ENCODE measurements around the gene ZDHHC17. TPM values are rescaled to one million over a fixed set of nuclear protein-coding genes. Genes with fewer than 3 reads are reported as not detected.
"Not testable (repeated sequence)": the region's sequence is repeated elsewhere in the genome, so short reads cannot be mapped to it uniquely, and the experiment has no call there.

ZDHHC17 gene, protein sequence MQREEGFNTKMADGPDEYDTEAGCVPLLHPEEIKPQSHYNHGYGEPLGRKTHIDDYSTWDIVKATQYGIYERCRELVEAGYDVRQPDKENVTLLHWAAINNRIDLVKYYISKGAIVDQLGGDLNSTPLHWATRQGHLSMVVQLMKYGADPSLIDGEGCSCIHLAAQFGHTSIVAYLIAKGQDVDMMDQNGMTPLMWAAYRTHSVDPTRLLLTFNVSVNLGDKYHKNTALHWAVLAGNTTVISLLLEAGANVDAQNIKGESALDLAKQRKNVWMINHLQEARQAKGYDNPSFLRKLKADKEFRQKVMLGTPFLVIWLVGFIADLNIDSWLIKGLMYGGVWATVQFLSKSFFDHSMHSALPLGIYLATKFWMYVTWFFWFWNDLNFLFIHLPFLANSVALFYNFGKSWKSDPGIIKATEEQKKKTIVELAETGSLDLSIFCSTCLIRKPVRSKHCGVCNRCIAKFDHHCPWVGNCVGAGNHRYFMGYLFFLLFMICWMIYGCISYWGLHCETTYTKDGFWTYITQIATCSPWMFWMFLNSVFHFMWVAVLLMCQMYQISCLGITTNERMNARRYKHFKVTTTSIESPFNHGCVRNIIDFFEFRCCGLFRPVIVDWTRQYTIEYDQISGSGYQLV
- polyA plus RNA-seq (2013, experiment 1 of 2; ENCODE audit: insufficient read length): 15.5 TPM
- polyA plus RNA-seq (2013, experiment 2 of 2; ENCODE audit: insufficient read length): 17.7 TPM

DNA sequence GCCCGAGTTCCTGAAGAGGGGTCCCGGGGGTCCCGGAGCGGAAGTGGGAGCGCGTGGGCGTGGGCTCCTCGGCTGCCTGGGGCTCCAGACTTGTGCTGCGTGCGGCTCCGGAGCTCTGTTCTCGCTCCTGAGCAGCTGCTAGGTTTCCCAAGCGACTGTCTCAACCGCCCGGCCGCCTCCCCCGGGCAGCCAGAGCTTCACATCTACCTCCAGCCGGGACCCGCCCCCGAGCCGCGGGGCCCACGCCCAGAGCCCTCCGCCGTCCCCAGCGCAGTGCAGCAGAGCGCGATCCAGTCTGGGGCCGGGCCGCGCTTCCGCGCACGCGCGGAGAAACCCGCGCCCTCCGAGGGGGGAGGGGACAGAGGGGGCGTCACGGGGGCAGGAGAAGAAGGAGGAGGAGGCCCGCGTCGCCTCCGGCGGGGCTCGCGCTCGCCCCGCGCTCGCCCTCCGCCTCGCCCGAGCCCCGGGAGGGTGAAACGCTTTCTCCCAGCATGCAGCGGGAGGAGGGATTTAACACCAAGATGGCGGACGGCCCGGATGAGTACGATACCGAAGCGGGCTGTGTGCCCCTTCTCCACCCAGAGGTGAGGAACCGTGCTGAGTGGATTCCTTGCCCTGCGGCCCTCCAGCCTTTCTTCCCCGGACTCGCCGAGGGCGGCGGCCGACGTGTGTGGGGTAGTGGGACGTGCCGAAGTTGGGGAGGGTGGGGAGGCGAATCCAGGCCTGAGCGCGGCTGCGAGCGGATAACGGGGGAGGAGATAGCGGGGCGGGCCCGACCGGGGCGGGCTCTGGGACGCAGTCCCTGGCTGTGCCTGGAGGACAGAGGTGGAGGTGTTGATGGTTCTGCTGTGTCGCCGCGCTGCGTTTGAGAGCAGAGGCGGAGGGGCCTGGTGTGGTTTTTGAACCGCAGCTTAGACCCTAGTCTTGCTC, at the start of gene ZDHHC17:
Gene ZDHHC17, plus strand, starts transcription at position 370 of the 930 bp plus-strand sequence. Its CDS starts 122 bp downstream, at position 492.
- peak; percentile 95 for DNase-seq

DNA sequence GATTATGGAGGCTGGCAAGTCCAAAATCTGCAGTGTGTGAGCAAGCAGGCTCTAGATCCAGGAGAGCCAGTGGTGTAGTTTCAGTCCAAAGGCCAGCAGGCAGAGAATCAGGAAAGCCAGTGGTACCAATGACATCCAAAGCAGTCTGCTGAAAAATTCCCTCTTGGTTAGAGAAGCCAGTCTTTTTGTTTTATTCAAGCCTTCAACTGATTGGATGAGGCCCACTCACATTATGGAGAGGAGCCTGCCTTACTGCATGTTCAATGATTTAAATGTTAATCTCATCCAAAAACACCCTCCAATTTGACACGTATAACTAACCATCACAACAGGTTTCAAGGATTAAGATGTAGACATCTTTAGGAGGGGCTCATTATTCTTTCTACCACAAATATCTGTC, 49.5 kb upstream of the ZDHHC17 start:
- no peak for DNase-seq

DNA sequence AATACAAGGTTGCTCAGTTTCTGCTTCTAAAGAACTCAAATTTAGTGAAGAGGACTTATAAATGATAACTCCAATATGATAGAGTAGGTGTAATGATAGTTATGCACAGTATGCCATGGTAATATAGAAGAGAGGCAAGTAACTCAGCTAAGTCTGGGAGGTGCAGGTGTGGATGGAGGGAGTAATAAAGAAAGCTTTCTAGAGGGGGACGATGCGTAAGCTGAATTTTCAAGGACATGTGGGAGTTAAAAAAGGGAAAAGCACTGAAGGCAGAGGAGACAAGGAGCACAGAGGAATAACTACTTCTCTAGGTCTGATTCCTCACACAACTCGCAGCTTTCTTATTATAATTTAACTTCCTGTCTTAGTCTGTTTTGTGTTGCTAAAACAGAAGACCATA, 49.1 kb upstream of the ZDHHC17 start:
- no peak for DNase-seq

DNA sequence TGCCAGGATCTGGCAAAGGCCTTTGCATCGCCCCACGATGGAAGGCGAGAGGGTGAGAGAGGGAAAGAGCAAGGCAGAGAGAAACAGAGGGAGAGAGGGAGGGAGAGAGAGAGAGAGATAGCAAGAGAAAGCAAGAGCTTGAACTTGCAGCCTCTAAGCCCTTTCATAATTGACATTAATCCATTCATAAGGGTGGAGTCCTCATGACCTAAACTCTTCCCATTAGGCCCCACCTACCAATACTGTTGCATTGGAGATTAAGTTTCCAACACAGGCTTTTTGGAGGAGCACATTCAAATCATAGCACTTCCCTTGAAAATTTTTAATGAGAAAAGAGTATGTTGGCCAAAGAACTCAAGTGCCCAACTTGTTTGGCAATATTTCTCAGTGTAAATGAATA, 48.6 kb upstream of the ZDHHC17 start:
- no peak for DNase-seq

DNA sequence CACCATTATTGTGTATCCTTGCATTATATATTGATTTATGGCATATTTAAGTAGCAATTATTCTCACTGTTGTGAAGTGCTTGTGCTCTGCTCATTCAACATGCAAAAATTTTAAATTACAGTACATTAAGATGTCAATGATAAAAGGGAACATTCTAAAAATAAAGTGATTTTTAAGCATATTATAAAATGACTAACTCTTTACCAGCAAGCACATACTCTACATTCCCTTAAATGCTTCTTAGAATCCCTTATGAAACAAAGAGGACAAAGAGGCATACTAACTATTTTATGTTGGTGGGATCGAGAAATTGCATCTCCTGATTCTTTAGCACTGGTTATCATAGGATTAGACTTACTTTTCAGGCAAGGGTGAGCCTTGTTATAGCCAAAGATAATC, 46.6 kb upstream of the ZDHHC17 start:
- peak; percentile 33 for DNase-seq

DNA sequence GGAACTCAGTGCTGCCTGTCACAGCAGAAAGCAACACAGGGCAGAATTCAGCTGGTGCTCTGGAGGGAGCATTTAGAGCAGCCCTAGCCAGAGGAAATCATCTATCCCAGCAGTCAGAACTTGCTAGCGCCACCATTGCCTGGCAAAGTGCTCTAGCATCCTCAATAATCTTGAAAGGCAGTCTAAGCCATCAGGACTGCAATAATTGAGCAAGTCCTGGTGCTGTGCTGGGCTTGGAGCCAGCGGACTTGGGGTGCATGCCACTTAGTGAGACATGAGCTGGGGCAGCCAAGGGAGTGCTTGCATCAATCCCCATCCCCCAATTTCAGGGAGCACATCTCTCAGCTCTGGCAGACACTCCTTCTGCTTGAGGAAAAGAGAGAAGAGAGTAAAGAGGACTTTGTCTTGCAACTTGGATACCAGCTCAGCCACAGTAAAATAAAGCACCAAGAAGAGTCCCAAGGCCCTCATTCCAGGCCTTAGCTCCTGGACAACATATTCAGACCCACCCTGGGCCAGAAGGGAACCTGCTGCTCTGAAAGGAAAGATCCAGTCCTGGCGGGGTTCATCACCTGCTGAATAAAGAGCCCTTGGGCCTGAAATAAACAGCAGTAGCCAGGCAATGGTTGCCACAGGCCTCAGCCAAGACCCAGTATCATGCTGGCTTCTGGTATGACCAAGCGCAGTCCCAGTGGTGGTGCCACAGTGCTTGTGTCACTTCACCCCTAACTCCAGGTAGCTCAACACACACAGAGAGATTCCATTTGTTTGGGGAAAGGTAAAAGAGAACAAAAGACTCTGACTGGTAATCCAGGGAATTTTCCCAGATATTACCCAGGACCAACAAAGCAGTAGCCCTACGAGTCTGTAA, 44.5 kb upstream of the ZDHHC17 start:
- DNase-seq: no peak

DNA sequence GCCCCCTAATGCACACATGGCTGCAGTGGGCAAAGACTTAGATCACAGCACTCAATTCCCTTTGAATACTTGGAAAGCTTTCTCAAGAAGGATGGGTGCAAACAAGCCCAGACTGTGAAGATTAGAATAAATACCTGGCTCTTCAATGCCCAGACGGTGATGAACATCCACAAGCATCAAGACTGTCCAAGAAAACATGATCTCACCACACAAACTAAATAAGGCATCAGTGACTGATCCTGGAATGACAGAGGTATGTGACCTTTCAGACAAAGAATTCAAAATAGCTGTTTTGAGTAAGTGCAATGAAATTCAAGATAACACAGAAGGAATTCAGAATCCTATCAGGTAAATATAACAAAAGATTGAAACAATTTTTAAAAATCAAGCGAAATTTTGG, 43.8 kb upstream of the ZDHHC17 start:
- DNase-seq: peak; percentile 89

DNA sequence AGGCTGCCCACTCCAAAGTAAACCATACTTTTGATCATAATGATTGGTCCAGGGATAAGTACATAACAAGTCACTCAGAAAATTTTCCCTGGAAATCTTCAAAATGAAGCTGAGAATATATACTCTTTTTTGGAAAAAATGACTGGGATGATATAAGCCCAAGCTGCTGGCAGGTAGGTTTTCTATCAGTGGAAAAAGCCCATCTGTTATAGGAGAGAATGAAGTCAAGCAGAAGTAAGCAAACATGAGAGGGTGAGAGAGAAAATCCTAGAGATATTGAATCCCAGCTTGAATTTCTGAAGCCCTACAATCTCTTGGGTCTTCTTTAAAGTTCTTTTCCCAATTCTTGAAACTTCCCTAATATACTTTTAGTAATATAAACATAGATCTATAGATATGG, 37.3 kb upstream of the ZDHHC17 start:
- DNase-seq: no peak

DNA sequence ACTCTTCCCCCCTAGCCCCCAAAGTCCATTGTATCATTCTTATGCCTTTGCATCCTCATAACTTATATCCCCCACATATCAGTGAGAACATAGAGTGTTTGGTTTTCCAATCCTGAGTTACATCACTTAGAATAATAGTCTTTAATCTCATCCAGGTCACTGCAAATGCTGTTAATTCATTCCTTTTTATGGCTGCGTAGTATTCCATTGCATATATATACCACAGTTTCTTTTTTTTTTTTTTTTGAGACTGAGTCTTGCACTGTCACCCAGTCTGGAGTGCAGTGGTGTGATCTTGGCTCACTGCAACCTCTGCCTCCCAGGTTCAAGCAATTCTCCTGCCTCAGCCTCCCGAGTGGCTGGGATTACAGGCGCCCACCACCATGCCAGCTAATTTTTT, 31.7 kb upstream of the ZDHHC17 start:
- not testable (repeated sequence) for DNase-seq

DNA sequence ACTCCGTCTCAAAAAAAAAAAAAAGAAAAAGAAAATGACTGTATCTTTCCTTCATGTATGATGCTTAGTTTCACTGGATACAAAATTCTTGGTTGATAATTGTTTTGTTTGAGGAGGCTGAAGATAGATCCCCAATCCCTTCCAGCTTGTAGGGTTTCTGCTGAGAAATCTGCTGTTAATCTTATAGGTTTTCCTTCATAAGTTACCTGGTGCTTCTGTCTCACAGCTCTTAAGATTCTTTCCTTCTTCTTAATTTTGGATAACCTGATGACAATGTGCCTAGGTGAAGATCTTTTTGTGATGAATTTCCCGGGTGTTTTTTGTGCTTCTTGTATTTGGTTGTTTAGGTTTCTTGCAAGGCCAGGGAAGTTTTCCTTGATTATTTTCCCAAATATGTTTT, 26.2 kb upstream of the ZDHHC17 start:
- DNase-seq: not testable (repeated sequence)

DNA sequence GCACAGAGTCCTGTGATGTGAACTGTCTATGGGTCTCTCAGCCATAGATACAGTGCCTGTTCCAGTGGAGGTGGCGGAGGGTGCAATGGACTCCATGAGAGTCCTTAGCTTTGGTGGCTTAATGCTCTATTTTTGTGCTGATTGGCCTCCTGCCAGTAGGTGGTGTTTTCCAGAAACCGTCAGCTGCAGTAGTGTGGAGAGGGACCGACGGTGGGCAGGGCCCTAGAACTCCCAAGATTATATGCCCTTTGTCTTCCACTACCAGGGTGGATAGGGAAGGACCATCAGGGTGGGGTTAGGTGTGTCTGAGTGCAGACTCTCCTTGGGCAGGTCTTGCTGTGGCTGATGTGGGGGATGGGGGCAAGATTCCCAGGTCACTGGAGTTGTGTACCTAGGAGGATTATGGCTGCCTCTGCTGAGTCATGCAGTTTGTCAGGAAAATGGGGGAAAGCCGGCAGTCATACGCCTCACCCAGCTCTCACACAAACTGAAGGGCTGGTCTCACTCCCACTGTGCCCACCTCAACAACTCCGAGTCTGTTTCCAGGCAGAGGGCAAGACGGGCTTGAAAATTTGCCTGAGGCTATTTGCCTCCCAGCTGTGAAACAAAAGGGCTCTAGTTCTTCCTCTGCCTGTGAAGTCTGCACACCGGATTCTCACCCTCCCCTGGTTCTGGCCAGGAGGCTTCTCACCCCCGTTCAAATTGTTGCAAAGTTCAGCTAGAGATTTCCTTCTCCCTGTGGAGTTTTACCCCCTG, 24.9 kb upstream of the ZDHHC17 start:
- DNase-seq: no peak

DNA sequence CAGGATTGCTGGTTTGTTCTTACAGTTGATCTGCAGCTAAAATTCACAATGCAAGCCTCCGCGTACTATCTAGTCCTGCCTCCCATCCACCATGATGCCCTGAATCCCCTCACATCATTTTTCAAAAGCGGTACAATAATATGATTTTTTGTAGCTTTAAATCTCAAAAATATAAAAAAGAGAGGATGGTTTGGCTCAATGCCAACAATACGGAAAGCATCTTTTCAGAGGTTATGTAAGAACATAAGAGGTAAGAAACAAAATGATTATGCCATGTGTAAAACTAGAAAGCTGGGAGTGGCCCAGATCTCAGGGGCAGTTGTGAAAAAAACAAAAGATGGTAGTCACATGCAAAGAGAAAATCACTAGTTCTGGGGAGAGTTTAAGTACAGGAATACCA, 24.0 kb upstream of the ZDHHC17 start:
- no peak for DNase-seq

DNA sequence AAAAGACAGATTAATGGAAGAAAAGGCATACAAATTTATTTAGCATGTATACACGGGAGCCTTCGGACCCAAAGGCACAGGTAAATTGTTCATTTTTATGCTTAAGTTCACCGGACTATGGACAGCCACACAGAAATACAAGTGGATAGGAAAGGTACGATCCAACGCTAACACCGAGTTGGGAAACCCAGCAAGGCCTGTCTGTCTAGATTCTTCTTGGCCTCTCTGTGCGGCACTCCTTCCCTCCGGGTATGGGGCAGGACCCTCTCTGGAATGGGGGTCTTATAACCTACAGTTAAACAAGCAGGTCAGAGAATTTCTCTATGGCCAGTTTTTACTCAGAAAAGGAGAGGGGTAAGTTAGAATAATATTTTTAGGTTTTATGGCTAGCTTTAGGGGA, 23.4 kb upstream of the ZDHHC17 start:
- DNase-seq: no peak

DNA sequence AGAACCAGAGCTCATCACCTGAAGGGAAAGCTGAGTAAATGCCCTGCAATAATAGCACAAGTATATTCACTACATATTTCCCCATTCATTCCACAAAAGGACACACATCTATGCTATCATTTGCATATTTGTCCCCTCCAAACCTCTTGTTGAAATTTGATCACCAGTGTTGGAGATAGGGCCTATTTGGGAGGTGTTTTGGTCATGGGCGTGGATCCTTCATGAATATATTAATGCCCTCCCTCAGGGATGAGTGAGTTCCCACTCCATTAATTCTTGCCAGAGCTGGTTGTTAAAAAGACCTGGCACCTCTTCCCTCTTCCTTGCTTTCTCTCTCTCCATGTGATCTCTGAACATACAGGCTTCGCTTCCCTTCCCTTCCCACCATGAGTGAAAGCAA, 18.6 kb upstream of the ZDHHC17 start:
- DNase-seq: no peak

DNA sequence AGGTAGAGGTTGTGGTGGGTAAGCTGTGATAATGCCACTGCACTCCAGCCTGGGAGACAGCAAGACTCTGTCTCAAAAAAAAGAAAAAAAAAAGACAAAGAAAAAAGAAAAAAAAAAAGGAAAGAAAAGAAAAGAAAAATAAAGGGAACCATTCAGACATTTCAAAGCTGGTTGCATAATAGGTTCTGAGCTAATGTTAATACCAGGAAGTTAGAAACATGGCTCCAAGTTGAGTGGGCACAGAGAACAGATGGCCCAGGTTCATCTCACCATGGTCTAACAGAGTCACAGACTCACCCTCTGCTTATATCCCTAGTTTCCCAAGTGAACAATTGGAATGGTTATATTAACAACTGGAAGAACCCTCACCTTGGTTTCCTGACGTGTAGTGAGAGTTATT, 17.4 kb upstream of the ZDHHC17 start:
- DNase-seq: no peak

DNA sequence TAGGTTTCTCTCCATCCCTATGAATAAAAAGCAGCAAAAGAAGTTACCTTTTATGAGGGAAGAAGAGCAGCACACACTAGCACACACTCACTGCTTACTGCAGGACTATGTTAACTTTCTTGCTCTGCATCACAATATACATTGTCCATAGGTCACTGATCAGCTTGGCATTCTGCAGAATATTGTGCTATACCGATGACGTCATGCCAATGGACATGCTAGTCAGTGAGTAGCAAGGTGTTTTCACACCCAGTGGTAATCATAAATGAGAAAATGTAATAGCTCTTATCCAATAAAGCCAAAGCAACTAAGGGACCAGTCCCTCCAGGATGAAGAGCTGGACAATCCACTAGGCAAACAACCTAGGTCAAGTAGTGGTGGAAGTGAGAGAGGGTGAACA, 16.7 kb upstream of the ZDHHC17 start:
- DNase-seq: no peak

DNA sequence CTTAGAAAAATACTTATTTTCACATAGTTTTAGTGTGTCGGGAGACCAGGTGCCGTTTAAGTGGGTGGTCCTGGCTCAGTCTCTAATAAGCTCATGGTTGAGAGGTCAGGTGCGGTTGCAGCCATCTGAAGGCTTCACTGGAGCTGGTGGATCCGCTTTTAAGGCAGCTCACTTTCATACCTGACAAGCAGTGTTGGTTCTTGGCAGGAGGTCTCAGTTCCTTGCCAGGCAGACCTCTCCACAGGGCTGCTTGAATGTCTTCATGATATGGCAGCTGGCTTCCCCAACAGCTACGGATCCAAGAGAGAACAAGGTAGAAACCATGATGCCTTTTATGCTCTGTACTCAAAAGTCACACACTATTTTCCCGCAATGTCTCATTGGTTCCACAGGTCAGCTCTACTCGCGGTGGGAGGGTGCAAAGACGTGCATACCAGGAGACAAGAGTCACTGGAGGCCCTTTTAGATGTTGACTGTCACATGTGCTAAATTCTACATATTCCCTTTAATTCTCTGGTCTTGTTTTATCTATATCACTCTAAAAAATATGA, 8.0 kb upstream of the ZDHHC17 start:
- peak; percentile 37 for DNase-seq

DNA sequence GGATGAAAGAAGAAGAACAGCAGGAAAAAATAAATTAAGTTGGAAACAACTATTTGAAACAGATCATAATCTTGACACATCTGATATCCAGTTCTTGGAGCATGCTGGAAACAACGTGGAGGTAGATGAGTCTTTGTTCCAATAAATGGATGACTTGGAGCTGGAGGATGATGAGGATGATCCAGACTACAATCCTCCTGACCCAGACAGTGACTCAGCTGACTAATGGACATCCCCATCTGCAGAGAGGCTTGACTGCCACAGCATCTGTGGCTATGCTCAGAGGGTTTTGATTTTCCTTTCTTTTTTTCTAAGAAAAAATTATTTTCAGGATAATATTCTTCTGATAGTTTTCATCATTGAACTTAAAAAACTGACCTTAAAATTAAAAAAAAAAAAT, 6.2 kb upstream of the ZDHHC17 start:
- peak; percentile 30 for DNase-seq

DNA sequence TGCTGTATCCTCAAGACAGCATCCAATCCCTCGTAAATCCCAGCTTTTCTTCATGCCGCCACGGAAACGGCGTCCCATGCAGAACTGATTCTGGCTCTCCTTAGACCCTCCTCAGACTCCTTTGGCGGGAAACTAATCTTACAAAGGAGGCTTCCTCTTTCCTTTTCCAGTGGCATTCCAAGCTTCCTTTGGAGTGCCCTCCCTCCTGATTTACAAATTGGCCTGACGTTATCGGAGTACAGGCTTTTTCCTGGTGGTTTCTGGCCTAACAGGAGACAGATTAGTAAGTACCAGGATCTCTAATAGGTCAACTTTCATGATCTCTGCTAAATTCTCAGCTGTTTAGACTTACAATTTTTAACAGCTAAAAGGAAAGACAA, 1.3 kb upstream of the ZDHHC17 start:
- DNase-seq: no peak

DNA sequence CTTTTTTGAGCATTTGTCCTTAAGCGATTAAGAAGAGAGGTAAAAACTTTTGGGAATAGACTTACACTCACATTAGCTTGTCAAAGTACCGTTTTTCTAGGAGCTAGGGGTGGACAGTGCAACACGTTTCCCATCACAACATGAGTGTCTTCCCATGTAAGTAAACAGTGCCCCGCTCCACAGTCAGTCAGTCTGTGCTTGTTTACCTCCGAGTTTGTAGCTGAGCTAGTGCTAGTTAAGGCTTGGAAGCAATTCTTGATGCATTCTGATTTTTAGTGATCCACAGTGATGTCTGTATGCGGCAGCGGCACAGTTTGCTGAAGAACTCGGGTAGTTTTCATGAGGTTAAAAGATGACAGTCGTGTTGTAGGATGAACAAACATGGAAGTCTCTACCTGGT, 941 bp downstream of the ZDHHC17 start:
- peak; percentile 16 for DNase-seq

DNA sequence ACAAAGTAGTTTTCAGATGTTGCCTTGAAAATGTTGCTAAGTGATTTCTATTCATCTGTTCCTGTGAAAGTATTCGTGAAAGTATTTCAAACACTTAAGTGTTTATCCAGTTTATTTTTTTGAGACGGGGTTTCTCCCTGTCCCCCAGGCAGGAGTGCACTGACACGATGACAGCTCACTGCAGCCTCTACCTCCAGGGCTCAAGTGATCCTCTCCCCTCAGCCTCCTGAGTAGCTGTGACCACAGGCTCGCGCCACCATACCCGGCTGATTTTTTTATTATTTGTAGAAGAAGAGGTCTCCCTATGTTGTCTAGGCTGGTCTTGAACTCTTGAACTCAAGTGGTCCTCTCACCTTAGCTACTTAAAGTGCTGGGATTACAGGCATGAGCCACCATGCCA, 1.7 kb downstream of the ZDHHC17 start:
- DNase-seq: no peak
